Activated CD4-positive, alpha-beta T cell treated with anti-CD3 and anti-CD28 coated beads for 36 hours (primary cell): ENCODE measurements around the gene CSH1. TPM values are rescaled to one million over a fixed set of nuclear protein-coding genes. Genes with fewer than 3 reads are reported as not detected.
A peak's percentile ranks its signal among the peaks of the same experiment; 100 is the strongest.

Experiments used
- ATAC-seq: fragments of 200-7000 bp; cut with Tn5 transposase; one replicate; pipeline ENCODE4 v1.10.0; 2021; ENCODE audit warnings: mild to moderate bottlenecking, moderate library complexity
- CTCF ChIA-PET: fragments of 350-600 bp; sonication (Branson Sonifier 250); formaldehyde crosslinking; loops from one replicate; lab custom pipeline; 2021; ENCODE audit warnings: antibody characterized with exemption; lab: Charles Lee
- POLR2A ChIA-PET: fragments of 350-600 bp; sonication (Branson Sonifier 250); formaldehyde crosslinking; loops from one replicate; lab custom pipeline; 2021; ENCODE audit warnings: antibody characterized with exemption, inconsistent platforms; lab: Charles Lee
- DNase-seq: peaks from one replicate; pipeline ENCODE4 v3.0.0-alpha.2; 2020
- H3K27ac Mint-ChIP-seq: one replicate; pipeline ENCODE4 v1.8.0; 2021; ENCODE audit warnings: mixed read lengths
- H3K27me3 Mint-ChIP-seq: one replicate; pipeline ENCODE4 v1.8.0; 2021; ENCODE audit warnings: mixed read lengths
- H3K36me3 Mint-ChIP-seq: one replicate; pipeline ENCODE4 v1.8.0; 2021; ENCODE audit warnings: low read depth, mixed read lengths
- H3K4me1 Mint-ChIP-seq: one replicate; pipeline ENCODE4 v1.8.0; 2021; ENCODE audit warnings: mixed read lengths
- H3K4me3 Mint-ChIP-seq: one replicate; pipeline ENCODE4 v1.8.0; 2021; ENCODE audit warnings: mild to moderate bottlenecking, moderate library complexity, mixed read lengths
- H3K9me3 Mint-ChIP-seq: one replicate; pipeline ENCODE4 v1.8.0; 2021; ENCODE audit warnings: low read depth, mixed read lengths
- intact Hi-C, 2 experiments: fragments of 100-400 bp; cut with DNase I in 1 of 2; cut with micrococcal nuclease in 1 of 2; formaldehyde crosslinking; loops; one replicate each; pipeline versions ENCODE4 v1.14.2 to v1.15.1; 2022 to 2024; cut with DNase I, micrococcal nuclease
- total RNA-seq, 2 experiments: library from RNA; stranded (reverse); gene quantifications; one replicate each; pipeline ENCODE4 v1.2.3, GENCODE V29; 2021

CSH1 gene
- total RNA-seq, 2 experiments from 2014 or later: not detected

- ChIA-PET CTCF (interaction anchor here (1.0 to 4.2 kb wide), 2 partner anchors 10 kb away, joined by 3 to 22 read pairs; no protein-coding TSS in a partner anchor), POLR2A (interaction anchor here (0.6 kb wide), 1 partner anchor 157 kb away, joined by 4 read pairs; no protein-coding TSS in a partner anchor)
- no peak for ATAC-seq
- Mint-ChIP-seq H3K36me3 (no peaks in the 10 kb centered on the region), H3K27ac (no peak overlapping the region), H3K4me1 (no peaks in the 10 kb centered on the region), H3K27me3 (no peaks in the 10 kb centered on the region), H3K4me3 (no peak overlapping the region), H3K9me3 (no peaks in the 10 kb centered on the region)
- no peak for DNase-seq
- intact Hi-C loops: no loop called here
Measured at GRCh38 chr17:63854709-63855108, 41.7 kb downstream of the CSH1 start.

GRCh38 chr17:63853260-63853659 lies 43.1 kb downstream of the CSH1 start:
- no peak for DNase-seq
- H3K4me3 Mint-ChIP-seq: no peak overlapping the region
- CTCF ChIA-PET: interaction anchor here (1.0 to 4.2 kb wide), 2 partner anchors 12 to 176 kb away, joined by 3 to 22 read pairs; no protein-coding TSS in a partner anchor
- peaks cover under 1% of the 10 kb centered on the region for H3K36me3 Mint-ChIP-seq
- no peaks in the 10 kb centered on the region for H3K27me3 Mint-ChIP-seq
- H3K4me1 Mint-ChIP-seq: peaks cover 8% of the 10 kb centered on the region
- no peak for ATAC-seq
- POLR2A ChIA-PET: no interaction called here
- H3K27ac Mint-ChIP-seq: no peak overlapping the region
- peaks cover under 1% of the 10 kb centered on the region for H3K9me3 Mint-ChIP-seq
- intact Hi-C loops: no loop called here

GRCh38 chr17:63850401-63850800 lies 46.0 kb downstream of the CSH1 start:
- peaks cover 3% of the 10 kb centered on the region for H3K36me3 Mint-ChIP-seq
- no peak overlapping the region for H3K4me3 Mint-ChIP-seq
- peaks cover 4% of the 10 kb centered on the region for H3K9me3 Mint-ChIP-seq
- intact Hi-C loops: no loop called here
- ChIA-PET CTCF (interaction anchor here (1.2 to 2.9 kb wide), 3 partner anchors 9 to 193 kb away, joined by 3 to 19 read pairs (median 7); no protein-coding TSS in a partner anchor), POLR2A (no interaction called here)
- ATAC-seq (no peak), DNase-seq (no peak)
- H3K27ac Mint-ChIP-seq: no peak overlapping the region
- peaks cover 17% of the 10 kb centered on the region for H3K4me1 Mint-ChIP-seq
- no peaks in the 10 kb centered on the region for H3K27me3 Mint-ChIP-seq

- Mint-ChIP-seq H3K27me3 (no peaks in the 10 kb centered on the region), H3K36me3 (peaks cover 3% of the 10 kb centered on the region), H3K4me1 (peaks cover 20% of the 10 kb centered on the region), H3K4me3 (peak overlapping the region; percentile 43), H3K27ac (peak overlapping the region; percentile 93), H3K9me3 (peaks cover 4% of the 10 kb centered on the region)
- peak; percentile 99 for DNase-seq
- intact Hi-C loops: loop anchor here in 1 of 2 experiments (2.0 kb wide), 1 partner anchor 298 kb away; no protein-coding TSS in a partner anchor
- peak; percentile 95 for ATAC-seq
- ChIA-PET CTCF (interaction anchor here (0.6 to 2.9 kb wide), 22 partner anchors 10 to 1185 kb away, joined by 3 to 19 read pairs (median 3); partner anchors contain the start of gene MAP3K3), POLR2A (interaction anchor here (0.7 to 1.9 kb wide), 4 partner anchors 25 to 231 kb away, joined by 3 to 10 read pairs (median 6); partner anchors contain the start of genes CCDC47, DDX42 and ICAM2)
Measured at GRCh38 chr17:63848834-63849689, 47.3 kb downstream of the CSH1 start.

GRCh38 chr17:63847525-63848249 lies 48.7 kb downstream of the CSH1 start:
- Mint-ChIP-seq H3K4me3 (peak overlapping the region; percentile 6), H3K9me3 (peaks cover 4% of the 10 kb centered on the region), H3K27ac (peak overlapping the region; percentile 76), H3K4me1 (peaks cover 26% of the 10 kb centered on the region), H3K36me3 (peaks cover 3% of the 10 kb centered on the region), H3K27me3 (no peaks in the 10 kb centered on the region)
- DNase-seq (no peak), ATAC-seq (no peak)
- POLR2A ChIA-PET: interaction anchor here (0.6 to 1.9 kb wide), 3 partner anchors 9 to 286 kb away, joined by 3 to 10 read pairs (median 4); partner anchors contain the start of genes CCDC47 and DDX42
- intact Hi-C loops: loop anchor here in 1 of 2 experiments (2.0 kb wide), 1 partner anchor 299 kb away; no protein-coding TSS in a partner anchor
- CTCF ChIA-PET: interaction anchor here (0.7 to 2.9 kb wide), 6 partner anchors 12 to 236 kb away, joined by 3 to 19 read pairs (median 4); no protein-coding TSS in a partner anchor

GRCh38 chr17:63845509-63845908 lies 50.9 kb downstream of the CSH1 start:
- peaks cover 16% of the 10 kb centered on the region for H3K36me3 Mint-ChIP-seq
- intact Hi-C loops: no loop called here
- DNase-seq (no peak), ATAC-seq (no peak)
- H3K4me1 Mint-ChIP-seq: peaks cover 34% of the 10 kb centered on the region
- CTCF ChIA-PET: interaction anchor here (0.6 to 3.0 kb wide), 4 partner anchors 20 to 1918 kb away, joined by 3 to 10 read pairs (median 3); no protein-coding TSS in a partner anchor
- POLR2A ChIA-PET: no interaction called here
- no peak overlapping the region for H3K4me3 Mint-ChIP-seq
- H3K27ac Mint-ChIP-seq: no peak overlapping the region
- H3K27me3 Mint-ChIP-seq: no peaks in the 10 kb centered on the region
- peaks cover 4% of the 10 kb centered on the region for H3K9me3 Mint-ChIP-seq

Other genes starting within 250 kb of the CSH1 start
- 100 to 1,000 TPM; 119 to 127 TPM for gene LIMD2, start 196.4 kb downstream of the CSH1 start, total RNA-seq
- 10 to 100 TPM; 51.0 to 53.6 TPM for gene STRADA, start 154.8 kb downstream of the CSH1 start, total RNA-seq
- 10 to 100 TPM; 76.9 to 82.3 TPM for gene CCDC47, start 123.0 kb downstream of the CSH1 start, total RNA-seq
- 100 to 1,000 TPM; 109 to 173 TPM for gene DDX42, start 122.4 kb downstream of the CSH1 start, total RNA-seq
- gene PSMC5, start 69.1 kb downstream of the CSH1 start, total RNA-seq: 100 to 1,000 TPM in 1 of 2 experiments, 10 to 100 TPM in 1; 98.2 to 160 TPM
- 10 to 100 TPM; 52.1 to 61.2 TPM for gene FTSJ3, start 68.9 kb downstream of the CSH1 start, total RNA-seq
- gene SMARCD2, start 53.9 kb downstream of the CSH1 start, total RNA-seq: 100 to 1,000 TPM in 1 of 2 experiments, 10 to 100 TPM in 1; 100.0 to 101 TPM
- gene CSH2, start 22.9 kb downstream of the CSH1 start, total RNA-seq: not detected
- gene GH2, start 14.6 kb downstream of the CSH1 start, total RNA-seq: not detected
- not detected for gene CSHL1, start 14.7 kb upstream of the CSH1 start, total RNA-seq
- under 1 TPM in 1 of 2 experiments, not detected in 1; 0.28 TPM for gene GH1, start 22.3 kb upstream of the CSH1 start, total RNA-seq
- 10 to 100 TPM; 19.8 to 28.0 TPM for gene CD79B, start 35.8 kb upstream of the CSH1 start, total RNA-seq
- under 1 TPM; 0.21 to 0.50 TPM for gene SCN4A, start 76.3 kb upstream of the CSH1 start, total RNA-seq
- 1 to 10 TPM; 1.0 to 1.5 TPM for gene PRR29, start 101.8 kb upstream of the CSH1 start, total RNA-seq
- 10 to 100 TPM; 46.6 to 49.0 TPM for gene ICAM2, start 124.1 kb upstream of the CSH1 start, total RNA-seq
- gene ERN1, start 233.6 kb upstream of the CSH1 start, total RNA-seq: 10 to 100 TPM; 23.7 to 26.8 TPM